Measurements from ENCODE around the gene SFTA2. TPM values are rescaled to one million over a fixed set of nuclear protein-coding genes. Genes with fewer than 3 reads are reported as not detected.

SFTA2 gene
- total and polyA plus RNA-seq, 2 donors (not counting 1 experiment from before 2014, with no cell fraction given) = not detected

- Histone ChIP-seq H3K79me2 (ENCODE audit: control insufficient read depth, insufficient read depth, low read length) (no peaks in the 10 kb centered on the region), H3K36me3 (replicated peaks in 1 of 2; ENCODE audit: control extremely low read depth in 1 of 2, control insufficient read depth in 1 of 2, extremely low read depth in 1 of 2, insufficient read depth in 2 of 2, low read length in 1 of 2) (peaks cover 0 to 27% of the 10 kb centered on the region in 2 experiments), H4K20me1 (ENCODE audit: control insufficient read depth, insufficient read depth, low read length, poor library complexity, severe bottlenecking) (no peaks in the 10 kb centered on the region), H3K9me3 (ENCODE audit: control extremely low read depth in 1 of 3, control insufficient read depth in 2 of 3, insufficient read depth in 1 of 3, low read length in 2 of 3) (no peaks in the 10 kb centered on the region), H2AFZ (ENCODE audit: insufficient read depth, low read depth, low read length, poor library complexity, severe bottlenecking) (no peak overlapping the region), H3K4me1 (ENCODE audit: control insufficient read depth in 2 of 2, insufficient read depth in 2 of 2, low read length in 2 of 2) (peaks cover 17 to 22% of the 10 kb centered on the region in 2 donors), H3K4me2 (replicated peaks; ENCODE audit: low read depth, low read length, poor library complexity, severe bottlenecking) (no peak overlapping the region), H3K9ac (ENCODE audit: low read length) (no peak overlapping the region), H3K27me3 (replicated peaks in 1 of 4; ENCODE audit: control extremely low read depth in 1 of 4, control insufficient read depth in 3 of 4, insufficient read depth in 4 of 4, low read length in 3 of 4) (no peaks in the 10 kb centered on the region), H3K27ac (ENCODE audit: low read length in 2 of 2) (no peak overlapping the region), H3K4me3 (ENCODE audit: control extremely low read depth in 1 of 5, extremely low read depth in 1 of 5, insufficient read depth in 1 of 5, low read depth in 2 of 5, low read length in 4 of 5) (no peak overlapping the region)
- ATAC-seq (ENCODE audit: low read depth) (no peak), DNase-seq (no peak)
- H3K27ac Mint-ChIP-seq = no peak overlapping the region
- peaks cover 15% of the 10 kb centered on the region for H3K4me1 Mint-ChIP-seq
- ChIA-PET CTCF (interaction anchor here (1.2 kb wide), 1 partner anchor 13 kb away, joined by 3 read pairs; the partner anchor contains the start of gene VARS2), POLR2A (no interaction called here)
- no peaks in the 10 kb centered on the region for H3K27me3 Mint-ChIP-seq
- no peak overlapping the region for H3K4me3 Mint-ChIP-seq
- no peaks in the 10 kb centered on the region for H3K9me3 Mint-ChIP-seq (ENCODE audit: insufficient read depth)
- TF ChIP-seq EZH2 (IDR thresholded peaks at IDR 0.05; ENCODE audit: borderline replicate concordance, insufficient read depth, low read depth, low read length, poor library complexity, severe bottlenecking) = no peak
- no peak for TF ChIP-seq CTCF (IDR thresholded peaks at IDR 0.05)
- intact Hi-C loops (cut with micrococcal nuclease) = no loop called here
Observed at GRCh38 chr6:30901436-30901835, 30.5 kb downstream of the SFTA2 start.

- Mint-ChIP-seq H3K4me3 (no peak overlapping the region), H3K4me1 (peaks cover 15% of the 10 kb centered on the region), H3K27me3 (no peaks in the 10 kb centered on the region), H3K9me3 (ENCODE audit: insufficient read depth) (no peaks in the 10 kb centered on the region), H3K27ac (no peak overlapping the region)
- POLR2A ChIA-PET = no interaction called here
- Histone ChIP-seq H3K4me3 (ENCODE audit: control extremely low read depth in 1 of 5, extremely low read depth in 1 of 5, insufficient read depth in 1 of 5, low read depth in 2 of 5, low read length in 4 of 5) (no peak overlapping the region), H3K4me2 (replicated peaks; ENCODE audit: low read depth, low read length, poor library complexity, severe bottlenecking) (no peak overlapping the region), H4K20me1 (ENCODE audit: control insufficient read depth, insufficient read depth, low read length, poor library complexity, severe bottlenecking) (no peaks in the 10 kb centered on the region), H3K27me3 (replicated peaks in 1 of 4; ENCODE audit: control extremely low read depth in 1 of 4, control insufficient read depth in 3 of 4, insufficient read depth in 4 of 4, low read length in 3 of 4) (no peaks in the 10 kb centered on the region), H3K27ac (ENCODE audit: low read length in 2 of 2) (no peak overlapping the region), H3K4me1 (ENCODE audit: control insufficient read depth in 2 of 2, insufficient read depth in 2 of 2, low read length in 2 of 2) (peaks cover 17 to 22% of the 10 kb centered on the region in 2 donors), H3K9ac (ENCODE audit: low read length) (no peak overlapping the region), H3K9me3 (ENCODE audit: control extremely low read depth in 1 of 3, control insufficient read depth in 2 of 3, insufficient read depth in 1 of 3, low read length in 2 of 3) (no peaks in the 10 kb centered on the region), H3K79me2 (ENCODE audit: control insufficient read depth, insufficient read depth, low read length) (no peaks in the 10 kb centered on the region), H3K36me3 (replicated peaks in 1 of 2; ENCODE audit: control extremely low read depth in 1 of 2, control insufficient read depth in 1 of 2, extremely low read depth in 1 of 2, insufficient read depth in 2 of 2, low read length in 1 of 2) (peaks cover 0 to 28% of the 10 kb centered on the region in 2 experiments), H2AFZ (ENCODE audit: insufficient read depth, low read depth, low read length, poor library complexity, severe bottlenecking) (no peak overlapping the region)
- WGBS (ENCODE audit: insufficient coverage) = no CpG with 5 or more reads among the region's 1 CpG
- CTCF ChIA-PET = interaction anchor here (1.2 kb wide), 1 partner anchor 13 kb away, joined by 3 read pairs; the partner anchor contains the start of gene VARS2
- DNase-seq = no peak
- no peak for TF ChIP-seq CTCF (IDR thresholded peaks at IDR 0.05)
- TF ChIP-seq EZH2 (IDR thresholded peaks at IDR 0.05; ENCODE audit: borderline replicate concordance, insufficient read depth, low read depth, low read length, poor library complexity, severe bottlenecking) = no peak
- no peak for ATAC-seq (ENCODE audit: low read depth)
- intact Hi-C loops (cut with micrococcal nuclease) = no loop called here
Observed at GRCh38 chr6:30900863-30901417, 31.0 kb downstream of the SFTA2 start.

Data from B cell (primary cell).